ENCODE measurements around the gene TM2D3. TPM values are rescaled to one million over a fixed set of nuclear protein-coding genes. Genes with fewer than 3 reads are reported as not detected.
A peak's percentile ranks its signal among the peaks of the same experiment; 100 is the strongest.

Gene TM2D3
- total RNA-seq, 1 experiment from 2014 or later, result 26.2 TPM

DNA sequence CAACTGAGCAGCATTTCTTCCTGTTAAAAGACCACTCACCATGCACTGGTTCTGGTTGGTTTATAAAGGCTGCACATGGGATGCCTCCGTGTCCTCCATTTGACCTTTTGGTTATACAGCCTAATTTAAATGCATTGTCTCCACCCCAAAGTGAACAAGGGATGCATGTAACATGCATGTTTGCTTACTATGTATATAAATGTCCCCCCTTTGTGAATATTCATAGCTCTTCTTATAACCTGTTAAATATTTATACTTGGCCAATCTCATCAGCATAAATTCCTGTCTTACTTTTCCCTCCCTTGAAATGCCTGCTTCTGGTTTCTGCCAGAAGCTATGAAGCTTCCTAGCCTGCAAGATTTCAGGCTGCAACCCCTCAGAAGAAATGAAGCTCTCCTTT, 44.6 kb upstream of the TM2D3 start:
- Mint-ChIP-seq H3K4me3 (ENCODE audit: unreplicated experiment) (no peak overlapping the region), H3K4me1 (ENCODE audit: insufficient read depth, unreplicated experiment) (peaks cover 16% of the 10 kb centered on the region), H3K9me3 (ENCODE audit: unreplicated experiment) (no peaks in the 10 kb centered on the region), H3K36me3 (ENCODE audit: insufficient read depth, unreplicated experiment) (peaks cover 45% of the 10 kb centered on the region), H3K27me3 (ENCODE audit: insufficient read depth, unreplicated experiment) (no peaks in the 10 kb centered on the region), H3K27ac (ENCODE audit: low read depth, unreplicated experiment) (no peak overlapping the region)
- ChIA-PET CTCF (no interaction called here), POLR2A (no interaction called here)
- TF ChIP-seq, protein P1, sequence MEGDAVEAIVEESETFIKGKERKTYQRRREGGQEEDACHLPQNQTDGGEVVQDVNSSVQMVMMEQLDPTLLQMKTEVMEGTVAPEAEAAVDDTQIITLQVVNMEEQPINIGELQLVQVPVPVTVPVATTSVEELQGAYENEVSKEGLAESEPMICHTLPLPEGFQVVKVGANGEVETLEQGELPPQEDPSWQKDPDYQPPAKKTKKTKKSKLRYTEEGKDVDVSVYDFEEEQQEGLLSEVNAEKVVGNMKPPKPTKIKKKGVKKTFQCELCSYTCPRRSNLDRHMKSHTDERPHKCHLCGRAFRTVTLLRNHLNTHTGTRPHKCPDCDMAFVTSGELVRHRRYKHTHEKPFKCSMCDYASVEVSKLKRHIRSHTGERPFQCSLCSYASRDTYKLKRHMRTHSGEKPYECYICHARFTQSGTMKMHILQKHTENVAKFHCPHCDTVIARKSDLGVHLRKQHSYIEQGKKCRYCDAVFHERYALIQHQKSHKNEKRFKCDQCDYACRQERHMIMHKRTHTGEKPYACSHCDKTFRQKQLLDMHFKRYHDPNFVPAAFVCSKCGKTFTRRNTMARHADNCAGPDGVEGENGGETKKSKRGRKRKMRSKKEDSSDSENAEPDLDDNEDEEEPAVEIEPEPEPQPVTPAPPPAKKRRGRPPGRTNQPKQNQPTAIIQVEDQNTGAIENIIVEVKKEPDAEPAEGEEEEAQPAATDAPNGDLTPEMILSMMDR (IDR thresholded peaks at IDR 0.05; ENCODE audit: unreplicated experiment), result no peak
- no peak for DNase-seq (ENCODE audit: unreplicated experiment)
- intact Hi-C loops (cut with micrococcal nuclease), result no loop called here
- no TSS peak for BruUV-seq (replicated peaks)

DNA sequence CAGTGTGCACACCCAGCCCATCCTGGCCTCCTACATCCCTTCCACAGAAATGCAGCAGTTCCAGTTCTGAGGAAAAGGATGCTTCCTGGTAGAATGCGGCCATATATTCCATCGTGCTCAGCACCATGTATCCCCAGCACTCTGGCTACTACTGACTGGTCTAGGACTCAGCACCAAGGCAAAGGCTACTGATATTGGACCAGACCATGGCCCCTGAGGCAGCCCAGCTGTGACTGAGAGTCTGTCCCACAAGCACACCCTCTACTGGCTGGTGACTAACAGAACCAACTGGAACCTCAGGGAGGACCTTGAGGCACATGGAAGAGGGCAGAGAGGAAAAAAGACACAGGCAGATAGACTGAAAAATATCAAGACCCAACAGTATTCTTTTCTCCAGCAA, 42.1 kb upstream of the TM2D3 start:
- intact Hi-C loops (cut with micrococcal nuclease), result no loop called here
- H3K4me3 Mint-ChIP-seq (ENCODE audit: unreplicated experiment), result no peak overlapping the region
- no peaks in the 10 kb centered on the region for H3K9me3 Mint-ChIP-seq (ENCODE audit: unreplicated experiment)
- no peak for DNase-seq (ENCODE audit: unreplicated experiment)
- peaks cover 19% of the 10 kb centered on the region for H3K4me1 Mint-ChIP-seq (ENCODE audit: insufficient read depth, unreplicated experiment)
- H3K36me3 Mint-ChIP-seq (ENCODE audit: insufficient read depth, unreplicated experiment), result peaks cover 20% of the 10 kb centered on the region
- no TSS peak for BruUV-seq (replicated peaks)
- H3K27me3 Mint-ChIP-seq (ENCODE audit: insufficient read depth, unreplicated experiment), result no peaks in the 10 kb centered on the region
- TF ChIP-seq, protein P1 (IDR thresholded peaks at IDR 0.05; ENCODE audit: unreplicated experiment), result no peak
- CTCF ChIA-PET, result interaction anchor here (1.0 kb wide), 1 partner anchor 17 kb away, joined by 3 read pairs; no protein-coding TSS in a partner anchor
- H3K27ac Mint-ChIP-seq (ENCODE audit: low read depth, unreplicated experiment), result no peak overlapping the region
- POLR2A ChIA-PET, result no interaction called here

DNA sequence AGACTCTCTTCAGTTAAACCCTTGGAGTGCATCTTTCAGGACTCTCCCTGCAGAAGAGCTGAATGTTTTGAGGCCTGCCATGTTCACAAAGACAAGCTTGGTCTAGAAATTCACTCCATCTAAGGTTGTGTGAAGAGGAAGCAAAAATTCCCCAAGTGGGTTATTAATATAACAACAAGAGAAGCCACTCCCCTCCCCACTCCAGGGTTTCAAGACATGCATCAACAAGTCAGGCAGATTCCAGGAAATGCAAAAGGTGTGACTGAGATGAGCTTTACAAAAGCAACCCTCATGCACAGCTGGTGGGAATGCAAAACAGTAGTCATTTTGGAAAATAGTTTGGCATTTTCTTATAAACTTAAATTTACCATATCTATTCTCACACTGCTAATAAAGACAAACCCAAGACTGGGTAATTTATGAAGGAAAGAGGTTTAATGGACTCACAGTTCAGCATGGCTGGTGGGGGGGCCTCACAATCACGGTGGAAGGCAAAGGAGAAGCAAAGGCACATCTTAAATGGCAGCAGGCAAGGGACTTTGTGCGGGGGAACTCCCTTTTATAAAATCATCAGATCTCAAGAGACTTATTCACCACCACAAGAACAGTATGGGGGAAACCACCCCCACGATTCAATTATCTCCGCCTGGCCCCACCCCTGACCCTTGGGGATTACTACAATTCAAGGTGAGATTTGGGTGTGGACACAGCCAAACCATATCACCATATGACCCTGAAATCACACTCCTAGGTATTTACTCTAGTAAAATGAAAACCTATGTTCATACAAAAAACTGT, 40.8 kb upstream of the TM2D3 start:
- Mint-ChIP-seq H3K36me3 (ENCODE audit: insufficient read depth, unreplicated experiment) (peaks cover 13% of the 10 kb centered on the region), H3K4me3 (ENCODE audit: unreplicated experiment) (no peak overlapping the region), H3K27ac (ENCODE audit: low read depth, unreplicated experiment) (peak overlapping the region; percentile 73), H3K27me3 (ENCODE audit: insufficient read depth, unreplicated experiment) (no peaks in the 10 kb centered on the region), H3K9me3 (ENCODE audit: unreplicated experiment) (no peaks in the 10 kb centered on the region), H3K4me1 (ENCODE audit: insufficient read depth, unreplicated experiment) (peaks cover 19% of the 10 kb centered on the region)
- TF ChIP-seq, protein P1 (IDR thresholded peaks at IDR 0.05; ENCODE audit: unreplicated experiment), result no peak
- CTCF ChIA-PET, result interaction anchor here (0.6 to 1.4 kb wide), 3 partner anchors 18 to 377 kb away, joined by 3 read pairs; no protein-coding TSS in a partner anchor
- POLR2A ChIA-PET, result interaction anchor here (1.0 to 1.2 kb wide), 3 partner anchors 9 to 43 kb away, joined by 3 read pairs; partner anchors contain the start of gene TARS3
- intact Hi-C loops (cut with micrococcal nuclease), result no loop called here
- peak; percentile 56 for DNase-seq (ENCODE audit: unreplicated experiment)
- no TSS peak for BruUV-seq (replicated peaks)

DNA sequence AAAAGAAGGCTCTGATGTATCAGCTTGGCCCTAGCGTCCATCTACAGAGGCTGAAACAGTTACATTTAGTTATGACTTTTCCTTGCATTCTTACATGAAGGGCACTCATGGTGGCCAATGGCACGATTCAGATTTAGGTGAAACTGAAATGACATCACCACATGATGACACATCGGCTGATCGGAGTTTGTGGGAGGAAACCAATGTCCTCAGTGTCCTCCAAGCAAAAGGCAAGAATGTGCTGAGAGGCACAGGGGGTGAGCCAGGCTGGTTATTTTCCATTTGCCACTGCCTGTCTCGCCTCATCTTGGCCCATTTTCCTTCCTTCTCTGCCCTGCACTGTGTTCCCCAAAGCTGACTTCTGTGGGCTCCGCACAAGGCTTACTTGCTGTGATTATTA, 37.7 kb upstream of the TM2D3 start:
- no TSS peak for BruUV-seq (replicated peaks)
- H3K4me3 Mint-ChIP-seq (ENCODE audit: unreplicated experiment), result no peak overlapping the region
- CTCF ChIA-PET, result no interaction called here

More for the DNA sequence above, 37.7 kb upstream of the TM2D3 start:
- Mint-ChIP-seq H3K4me1 (ENCODE audit: insufficient read depth, unreplicated experiment) (peaks cover 19% of the 10 kb centered on the region), H3K27ac (ENCODE audit: low read depth, unreplicated experiment) (no peak overlapping the region), H3K36me3 (ENCODE audit: insufficient read depth, unreplicated experiment) (no peaks in the 10 kb centered on the region), H3K9me3 (ENCODE audit: unreplicated experiment) (no peaks in the 10 kb centered on the region), H3K27me3 (ENCODE audit: insufficient read depth, unreplicated experiment) (no peaks in the 10 kb centered on the region)
- peak; percentile 41 for DNase-seq (ENCODE audit: unreplicated experiment)
- intact Hi-C loops (cut with micrococcal nuclease), result no loop called here
- POLR2A ChIA-PET, result interaction anchor here (0.8 kb wide), 1 partner anchor 34 kb away, joined by 3 read pairs; no protein-coding TSS in a partner anchor
- TF ChIP-seq, protein P1 (IDR thresholded peaks at IDR 0.05; ENCODE audit: unreplicated experiment), result no peak

Measured in MCF 10A (cell line).